Measurements from ENCODE around the gene HSBP1.

DNA sequence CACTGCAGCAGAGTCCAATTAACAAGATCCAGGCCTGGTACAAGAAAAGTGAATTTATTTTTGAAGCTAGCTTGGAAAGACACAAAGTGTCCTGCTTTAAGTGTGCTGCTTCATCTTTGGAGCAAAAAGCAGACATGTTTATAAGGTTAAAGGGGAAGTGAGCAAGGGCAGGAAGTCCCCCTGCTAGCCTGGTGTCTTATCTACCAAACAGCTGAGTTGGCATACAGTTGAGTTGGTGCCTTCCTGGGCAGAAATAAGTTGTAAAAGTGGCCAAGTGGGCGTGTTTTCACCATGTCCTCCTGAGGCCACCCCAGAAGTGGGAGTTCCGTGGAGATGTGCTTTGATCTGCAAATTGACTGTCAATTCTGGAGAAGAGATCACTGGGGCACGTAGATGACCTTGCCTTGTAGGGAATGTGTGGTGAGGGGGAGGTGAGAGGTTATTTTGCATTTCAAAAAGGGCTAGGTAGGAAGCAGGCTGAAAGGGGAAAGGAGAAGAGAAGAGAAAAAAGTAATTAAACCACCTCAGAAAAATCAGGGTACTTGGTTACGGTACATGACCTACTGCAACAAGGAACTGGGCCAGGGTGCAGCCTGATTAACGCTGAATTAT, 38.3 kb upstream of the HSBP1 start:
- TF ChIP-seq, protein P1, sequence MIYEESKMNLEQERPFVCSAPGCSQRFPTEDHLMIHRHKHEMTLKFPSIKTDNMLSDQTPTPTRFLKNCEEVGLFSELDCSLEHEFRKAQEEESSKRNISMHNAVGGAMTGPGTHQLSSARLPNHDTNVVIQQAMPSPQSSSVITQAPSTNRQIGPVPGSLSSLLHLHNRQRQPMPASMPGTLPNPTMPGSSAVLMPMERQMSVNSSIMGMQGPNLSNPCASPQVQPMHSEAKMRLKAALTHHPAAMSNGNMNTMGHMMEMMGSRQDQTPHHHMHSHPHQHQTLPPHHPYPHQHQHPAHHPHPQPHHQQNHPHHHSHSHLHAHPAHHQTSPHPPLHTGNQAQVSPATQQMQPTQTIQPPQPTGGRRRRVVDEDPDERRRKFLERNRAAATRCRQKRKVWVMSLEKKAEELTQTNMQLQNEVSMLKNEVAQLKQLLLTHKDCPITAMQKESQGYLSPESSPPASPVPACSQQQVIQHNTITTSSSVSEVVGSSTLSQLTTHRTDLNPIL (CRISPR knock-in tag; IDR thresholded peaks at IDR 0.05; ENCODE audit: low read depth) = no peak
- TF ChIP-seq ISL1 (CRISPR knock-in tag; IDR thresholded peaks at IDR 0.05) (no peak), SNAI2 (CRISPR knock-in tag; IDR thresholded peaks at IDR 0.05) (no peak), TCF4 (CRISPR knock-in tag; IDR thresholded peaks at IDR 0.05; ENCODE audit: borderline replicate concordance) (no peak), ARNTL (CRISPR knock-in tag; IDR thresholded peaks at IDR 0.05; ENCODE audit: borderline replicate concordance, low read depth) (no peak), RARB (CRISPR knock-in tag; IDR thresholded peaks at IDR 0.05) (no peak), CSDC2 (CRISPR knock-in tag; IDR thresholded peaks at IDR 0.05) (no peak), ZNF565 (CRISPR knock-in tag; conservative IDR thresholded peaks at IDR 0.05; ENCODE audit: low read depth) (no peak), ZNF8 (CRISPR knock-in tag; IDR thresholded peaks at IDR 0.05) (no peak), ZFP30 (CRISPR knock-in tag; IDR thresholded peaks at IDR 0.05) (no peak)
- TF ChIP-seq, protein P2, sequence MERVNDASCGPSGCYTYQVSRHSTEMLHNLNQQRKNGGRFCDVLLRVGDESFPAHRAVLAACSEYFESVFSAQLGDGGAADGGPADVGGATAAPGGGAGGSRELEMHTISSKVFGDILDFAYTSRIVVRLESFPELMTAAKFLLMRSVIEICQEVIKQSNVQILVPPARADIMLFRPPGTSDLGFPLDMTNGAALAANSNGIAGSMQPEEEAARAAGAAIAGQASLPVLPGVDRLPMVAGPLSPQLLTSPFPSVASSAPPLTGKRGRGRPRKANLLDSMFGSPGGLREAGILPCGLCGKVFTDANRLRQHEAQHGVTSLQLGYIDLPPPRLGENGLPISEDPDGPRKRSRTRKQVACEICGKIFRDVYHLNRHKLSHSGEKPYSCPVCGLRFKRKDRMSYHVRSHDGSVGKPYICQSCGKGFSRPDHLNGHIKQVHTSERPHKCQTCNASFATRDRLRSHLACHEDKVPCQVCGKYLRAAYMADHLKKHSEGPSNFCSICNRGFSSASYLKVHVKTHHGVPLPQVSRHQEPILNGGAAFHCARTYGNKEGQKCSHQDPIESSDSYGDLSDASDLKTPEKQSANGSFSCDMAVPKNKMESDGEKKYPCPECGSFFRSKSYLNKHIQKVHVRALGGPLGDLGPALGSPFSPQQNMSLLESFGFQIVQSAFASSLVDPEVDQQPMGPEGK (CRISPR knock-in tag; IDR thresholded peaks at IDR 0.05; ENCODE audit: borderline replicate concordance) = no peak
- TF ChIP-seq, protein P3, sequence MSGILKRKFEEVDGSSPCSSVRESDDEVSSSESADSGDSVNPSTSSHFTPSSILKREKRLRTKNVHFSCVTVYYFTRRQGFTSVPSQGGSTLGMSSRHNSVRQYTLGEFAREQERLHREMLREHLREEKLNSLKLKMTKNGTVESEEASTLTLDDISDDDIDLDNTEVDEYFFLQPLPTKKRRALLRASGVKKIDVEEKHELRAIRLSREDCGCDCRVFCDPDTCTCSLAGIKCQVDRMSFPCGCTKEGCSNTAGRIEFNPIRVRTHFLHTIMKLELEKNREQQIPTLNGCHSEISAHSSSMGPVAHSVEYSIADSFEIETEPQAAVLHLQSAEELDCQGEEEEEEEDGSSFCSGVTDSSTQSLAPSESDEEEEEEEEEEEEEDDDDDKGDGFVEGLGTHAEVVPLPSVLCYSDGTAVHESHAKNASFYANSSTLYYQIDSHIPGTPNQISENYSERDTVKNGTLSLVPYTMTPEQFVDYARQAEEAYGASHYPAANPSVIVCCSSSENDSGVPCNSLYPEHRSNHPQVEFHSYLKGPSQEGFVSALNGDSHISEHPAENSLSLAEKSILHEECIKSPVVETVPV (CRISPR knock-in tag; IDR thresholded peaks at IDR 0.05) = no peak

Data from SK-N-SH treated with all-trans-retinoic acid at 6 μM for 48 hours (cell line).